GM21737 (cell line): ENCODE results near the gene KIF18A.
"Not testable (repeated sequence)": the region's sequence is repeated elsewhere in the genome, so short reads cannot be mapped to it uniquely, and the experiment has no call there.

ENCODE experiments used
- ATAC-seq: cut with Tn5 transposase; IDR thresholded peaks from one replicate; pipeline ENCODE4 v1.9.1; 2021; ENCODE audit warnings: mild to moderate bottlenecking, moderate library complexity; ENCODE audit not compliant: unreplicated experiment

Gene KIF18A

GRCh38 chr11:28107191-28107749 is 686 bp downstream of the KIF18A start:
- ATAC-seq, result peak; percentile 2

DNA sequence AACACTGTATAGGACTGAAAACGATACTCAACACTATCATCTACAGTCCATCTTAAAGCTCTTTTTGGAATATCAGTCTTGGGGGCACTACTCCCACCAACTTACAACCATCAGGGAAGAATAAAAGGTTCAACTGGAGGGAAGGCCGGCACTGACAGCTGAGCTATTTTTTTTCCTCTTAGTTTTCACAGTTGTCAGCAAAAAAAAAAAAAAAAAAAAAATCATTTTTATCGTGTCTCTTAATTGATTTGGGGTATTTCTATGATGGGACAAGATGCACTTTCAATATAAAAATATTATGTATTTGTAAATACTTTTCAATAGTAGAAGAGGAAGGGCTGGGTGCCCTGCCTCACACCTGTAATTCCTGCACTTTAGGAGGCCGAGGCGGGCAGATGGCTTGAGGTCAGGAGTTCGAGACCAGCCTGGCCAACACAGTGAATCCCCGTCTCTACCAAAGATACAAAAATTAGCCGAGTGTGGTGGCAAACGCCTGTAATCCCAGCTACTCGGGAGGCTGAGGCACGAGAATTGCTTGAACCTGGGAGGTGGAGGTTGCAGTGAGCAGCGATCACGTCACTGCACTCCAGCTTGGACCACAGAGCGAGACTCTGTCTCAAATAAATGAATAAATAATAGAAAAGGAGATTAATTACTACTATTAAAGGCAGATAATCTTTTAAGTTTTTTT is 1.5 kb downstream of the KIF18A start:
- ATAC-seq, result no peak

DNA sequence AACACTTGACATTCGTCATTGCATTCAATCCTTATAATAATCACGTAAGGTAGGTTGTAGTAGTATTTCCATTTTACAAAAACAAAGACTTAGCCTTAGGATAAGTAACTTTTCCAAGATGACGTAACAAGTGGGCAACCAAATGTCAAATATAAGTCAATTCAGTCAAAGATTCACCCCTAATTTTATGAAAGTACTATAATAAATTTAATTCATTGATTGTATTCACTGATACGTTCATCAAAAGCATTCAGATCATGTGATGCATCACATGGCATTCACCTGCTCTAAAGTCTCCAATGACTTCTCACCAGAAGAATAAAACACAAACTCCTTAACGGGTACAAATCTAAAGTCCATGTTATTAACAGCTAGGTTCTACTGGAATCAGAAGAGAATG is 2.1 kb downstream of the KIF18A start:
- ATAC-seq, result no peak

GRCh38 chr11:28104984-28105383 is 3.0 kb downstream of the KIF18A start:
- no peak for ATAC-seq

DNA sequence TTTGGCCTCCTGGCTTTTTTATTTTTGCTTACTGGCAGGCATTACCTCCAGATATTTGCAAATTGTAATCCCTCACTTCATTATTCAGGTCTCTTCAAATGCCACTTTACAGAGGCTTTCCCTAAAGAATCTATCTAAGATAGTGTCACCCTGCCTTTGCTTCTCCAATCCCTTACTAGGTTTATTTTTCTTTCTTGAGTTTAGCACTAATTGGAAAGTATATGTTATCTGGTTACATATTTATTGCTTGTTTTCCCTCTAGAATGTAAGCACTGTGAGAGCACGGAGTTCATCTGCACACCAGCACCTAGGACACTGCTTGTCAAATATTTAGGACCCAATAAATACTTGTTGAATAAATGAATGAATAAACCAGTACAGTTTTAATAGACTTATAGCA is 3.5 kb downstream of the KIF18A start:
- ATAC-seq, result no peak

DNA sequence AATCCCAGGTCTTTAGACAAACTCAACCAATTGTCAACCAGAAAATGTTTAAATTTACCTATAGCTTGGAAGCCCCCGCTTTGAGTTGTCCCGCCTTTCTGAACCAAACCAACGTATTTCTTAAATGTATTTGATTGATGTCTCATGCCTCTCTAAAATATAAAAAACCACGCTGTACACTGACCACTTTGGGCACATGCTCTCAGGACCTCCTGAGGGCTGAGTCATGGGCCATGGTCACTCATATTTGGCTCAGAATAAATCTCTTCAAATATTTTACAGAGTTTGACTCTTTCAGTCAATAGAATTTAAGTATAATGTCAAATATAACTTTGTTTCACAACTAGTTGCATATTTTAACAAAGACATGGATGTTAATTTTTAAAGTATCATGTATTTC is 5.7 kb downstream of the KIF18A start:
- ATAC-seq, result not testable (repeated sequence)

DNA sequence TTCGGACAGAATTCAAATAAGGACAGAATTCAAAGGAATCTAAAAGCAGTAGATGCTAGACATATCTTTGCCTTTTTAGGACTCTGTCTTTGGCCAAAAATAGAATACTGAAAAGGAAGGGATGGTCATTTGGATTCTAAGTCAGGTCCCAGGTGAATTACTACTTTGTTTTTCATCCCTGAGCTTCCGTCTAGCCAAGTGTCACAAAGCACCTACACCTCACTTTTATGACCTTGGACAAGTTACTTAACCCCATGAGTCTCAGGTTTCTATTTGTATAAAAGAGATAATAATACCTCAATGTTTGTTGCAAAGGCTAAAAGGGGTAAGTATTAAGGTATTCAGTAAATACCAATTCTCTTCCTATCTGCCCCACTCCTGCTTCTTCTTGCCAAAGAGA is 7.3 kb downstream of the KIF18A start:
- no peak for ATAC-seq

GRCh38 chr11:28099715-28100114 is 8.2 kb downstream of the KIF18A start:
- ATAC-seq, result no peak

DNA sequence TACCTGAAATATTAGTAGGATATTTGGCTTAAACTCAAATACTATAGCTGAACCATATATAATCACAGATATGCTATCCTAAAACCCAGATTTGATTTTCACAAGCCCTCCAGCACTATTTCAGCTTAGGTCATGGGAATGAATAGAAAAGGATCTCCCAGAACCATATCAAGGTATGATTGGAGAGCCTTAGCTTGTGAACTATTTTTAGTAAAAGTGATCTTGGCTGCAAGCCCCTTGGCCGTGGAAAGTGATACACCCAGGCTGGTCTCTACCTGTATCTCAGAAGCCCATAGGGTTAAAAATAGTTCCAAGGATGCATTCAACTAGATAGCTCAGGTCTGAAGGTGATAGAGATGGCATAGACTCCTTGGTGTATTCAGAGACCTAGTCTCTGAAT is 9.7 kb downstream of the KIF18A start:
- no peak for ATAC-seq

DNA sequence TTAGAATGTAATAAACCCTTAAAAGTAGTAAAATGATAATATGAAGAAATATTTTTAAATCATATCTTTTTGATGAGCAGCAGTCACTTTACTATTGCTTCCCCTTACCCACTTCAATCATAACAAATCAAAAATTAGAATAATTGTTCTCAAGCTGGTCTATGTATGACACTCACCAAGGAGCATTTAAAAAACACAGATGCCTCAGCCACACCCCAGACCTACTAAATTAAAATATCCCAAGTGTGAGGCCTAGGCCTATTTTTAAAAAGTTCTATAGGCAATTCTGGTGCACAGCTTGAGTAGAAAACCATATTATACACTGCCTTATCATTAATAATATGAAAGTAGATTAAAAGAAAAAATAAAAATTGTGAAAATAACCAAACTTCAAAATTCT is 15.2 kb downstream of the KIF18A start:
- no peak for ATAC-seq

GRCh38 chr11:28090052-28090749 is 17.8 kb downstream of the KIF18A start:
- ATAC-seq, result no peak

DNA sequence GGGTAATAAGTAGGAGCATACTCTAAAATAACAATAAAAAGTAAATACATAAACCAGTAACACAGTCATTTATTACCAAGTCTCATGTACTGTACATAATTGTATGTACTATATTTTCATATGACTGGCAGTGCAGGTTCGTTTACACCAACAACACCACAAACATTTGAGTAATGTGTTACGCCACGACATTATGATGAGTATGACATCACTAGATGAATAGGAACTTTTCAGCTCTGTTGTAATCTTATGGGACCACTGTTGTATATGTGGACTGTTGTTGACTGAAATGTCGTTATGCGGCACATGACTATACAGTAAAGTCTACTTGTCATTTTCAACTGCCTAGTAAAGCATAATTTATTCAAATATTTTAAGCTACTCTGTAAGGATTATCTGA is 18.6 kb downstream of the KIF18A start:
- no peak for ATAC-seq

DNA sequence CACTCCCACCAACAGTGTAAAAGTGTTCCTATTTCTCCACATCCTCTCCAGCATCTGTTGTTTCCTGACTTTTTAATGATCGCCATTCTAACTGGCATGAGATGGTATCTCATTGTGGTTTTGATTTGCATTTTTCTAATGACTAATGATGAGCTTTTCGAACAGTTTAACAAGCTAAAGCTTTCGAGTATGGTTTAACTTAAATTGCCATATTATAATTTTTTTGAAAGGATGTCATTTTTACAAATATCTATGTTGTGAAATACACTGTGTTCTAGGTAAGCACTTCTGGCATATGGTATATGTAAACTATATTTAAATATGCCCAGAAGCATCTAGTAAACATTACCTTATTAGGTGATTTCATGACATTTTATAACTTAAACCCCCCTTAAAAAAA is 20.3 kb downstream of the KIF18A start:
- ATAC-seq, result not testable (repeated sequence)

DNA sequence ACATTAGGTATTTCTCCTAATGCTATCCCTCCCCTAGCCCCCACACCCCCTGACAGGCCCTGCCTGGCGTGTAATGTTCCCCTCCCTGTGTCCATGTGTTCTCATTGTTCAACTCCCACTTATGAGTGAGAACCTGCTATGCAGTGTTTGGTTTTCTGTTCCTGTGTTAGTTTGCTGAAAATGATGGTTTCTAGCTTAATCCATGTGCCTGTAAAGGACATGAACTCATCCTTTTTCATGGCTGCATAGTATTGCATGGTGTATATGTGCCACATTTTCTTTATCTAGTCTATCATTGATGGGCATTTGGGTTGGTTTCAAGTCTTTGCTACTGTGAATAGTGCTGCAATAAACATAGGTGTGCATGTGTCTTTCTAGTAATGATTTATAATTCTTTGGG is 20.8 kb downstream of the KIF18A start:
- not testable (repeated sequence) for ATAC-seq

DNA sequence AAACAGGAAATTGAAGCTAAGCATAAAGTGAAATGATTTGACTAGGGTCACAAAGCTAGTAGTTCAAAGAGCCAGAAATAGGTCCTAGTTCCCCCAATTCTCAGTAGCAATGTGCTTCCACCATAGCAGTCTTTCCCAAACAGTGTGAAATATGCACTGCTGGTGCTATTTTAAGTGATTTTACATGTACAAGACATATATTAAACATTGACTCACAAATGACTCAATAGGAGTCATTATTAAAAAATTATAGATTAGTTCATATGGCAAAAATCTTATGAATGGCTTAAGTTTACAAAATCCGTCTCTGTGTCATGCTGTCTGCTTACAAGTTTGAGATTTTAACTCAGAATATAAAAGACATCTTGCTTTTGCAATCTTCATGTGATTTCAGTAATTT is 21.4 kb downstream of the KIF18A start:
- no peak for ATAC-seq

GRCh38 chr11:28083118-28083517 is 24.8 kb downstream of the KIF18A start:
- no peak for ATAC-seq

DNA sequence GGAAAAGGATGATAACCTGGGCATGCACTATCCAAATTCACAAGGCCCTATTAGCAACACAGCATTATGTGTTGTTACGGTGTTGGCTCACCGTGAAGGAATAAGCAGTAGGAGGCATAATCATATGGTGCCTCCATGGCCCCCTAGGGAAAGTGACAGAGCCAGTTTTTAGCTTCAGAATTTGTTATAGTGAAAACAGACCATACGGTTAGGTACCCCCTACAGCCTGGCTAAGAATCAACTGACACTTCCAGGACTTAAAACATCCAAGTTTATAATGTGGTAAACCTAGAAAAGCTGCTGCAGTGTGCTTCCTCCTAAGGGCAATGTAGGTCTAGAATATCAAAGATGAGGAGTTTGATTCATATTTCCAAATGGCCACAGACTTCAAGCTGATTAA is 30.4 kb downstream of the KIF18A start:
- no peak for ATAC-seq

DNA sequence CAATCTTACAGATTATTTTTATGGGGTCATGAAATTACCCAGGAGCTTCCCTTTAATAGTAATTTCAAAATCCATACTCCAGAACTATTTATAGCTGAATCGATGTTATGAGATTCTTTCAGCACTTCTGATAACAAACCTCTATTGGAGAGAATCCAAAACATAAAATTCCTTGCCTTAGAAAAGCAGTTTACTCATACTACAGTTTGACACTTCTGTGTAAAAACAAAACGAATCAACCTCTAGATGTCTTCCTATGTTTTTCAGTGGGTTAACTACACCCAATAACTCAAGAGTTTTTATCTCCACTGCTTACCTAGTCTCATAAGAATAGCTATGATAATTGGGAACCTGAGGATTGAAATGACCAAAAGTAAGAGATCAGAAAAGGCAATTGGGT is 35.6 kb downstream of the KIF18A start:
- ATAC-seq, result no peak

- no peak for ATAC-seq
These were observed 36.7 kb downstream of the KIF18A start for GRCh38 chr11:28071305-28071704.

- ATAC-seq, result no peak
These were observed 49.6 kb downstream of the KIF18A start for GRCh38 chr11:28058333-28058732.

GRCh38 chr11:28054821-28055220 is 53.1 kb downstream of the KIF18A start:
- ATAC-seq, result no peak
